T-cell (primary cell): Measurements from ENCODE around the gene ANAPC2. TPM values are rescaled to one million over a fixed set of nuclear protein-coding genes. Genes with fewer than 3 reads are reported as not detected.

ENCODE experiments used
- ATAC-seq, 4 experiments: fragments of 200-7000 bp in 3 of 4; fragments of 150-1000 bp in 1 of 4; cut with Tn5 transposase; replicated peaks in 1 of 4; 1 replicate in 3 of 4; 2 replicates in 1 of 4; pipeline ENCODE4 v1.10.0; 2021; ENCODE audit warnings: moderate library complexity in 3 of 4, mild to moderate bottlenecking in 2 of 4, moderate number of reproducible peaks in 1 of 4
- CTCF ChIA-PET, 2 donors: fragments of 300-600 bp; sonication (Branson Sonifier 250); formaldehyde crosslinking; loops; one replicate each; lab custom pipeline; 2022; ENCODE audit warnings: antibody characterized with exemption in 2 of 2; lab: Charles Lee
- POLR2A ChIA-PET, 2 donors: fragments of 300-600 bp; sonication (Branson Sonifier 250); formaldehyde crosslinking; loops; one replicate each; lab custom pipeline; 2022; ENCODE audit warnings: antibody characterized with exemption in 2 of 2; lab: Charles Lee
- DNase-seq, 35 experiments: peaks; one replicate each; pipeline versions ENCODE4 v3.0.0 to v3.0.0-alpha.2; 2013 to 2023
- H3K27ac ChIP-seq: one replicate; pipeline ENCODE4 v1.5.1; 2013; ENCODE audit warnings: low read length
- H3K27me3 ChIP-seq, 2 experiments: replicated peaks in 1 of 2; 1 replicate in 1 of 2; 2 replicates in 1 of 2; pipeline versions ENCODE4 v1.6.1 to v1.7.0; 2013; ENCODE audit warnings: low read length in 1 of 2, mixed read lengths in 1 of 2; ENCODE audit not compliant: control insufficient read depth in 2 of 2, insufficient read depth in 2 of 2; ENCODE audit errors: extremely low read depth in 1 of 2
- H3K36me3 ChIP-seq, 2 donors: 1 replicate in 1 of 2; 2 replicates in 1 of 2; pipeline versions ENCODE4 v1.6.1 to v1.7.0; 2013; ENCODE audit warnings: low read length in 1 of 2; ENCODE audit not compliant: control insufficient read depth in 2 of 2, insufficient read depth in 1 of 2; ENCODE audit errors: extremely low read depth in 1 of 2
- H3K4me1 ChIP-seq, 2 experiments: 1 replicate in 1 of 2; 2 replicates in 1 of 2; pipeline versions ENCODE4 v1.6.1 to v1.7.0; 2013; ENCODE audit warnings: low read length in 2 of 2, mixed read lengths in 1 of 2; ENCODE audit not compliant: insufficient read depth in 2 of 2, control insufficient read depth in 1 of 2; ENCODE audit errors: extremely low read depth in 1 of 2
- H3K4me3 ChIP-seq, 2 donors: 1 replicate in 1 of 2; 2 replicates in 1 of 2; pipeline versions ENCODE4 v1.5.1 to v1.7.0; 2013; ENCODE audit warnings: mild to moderate bottlenecking in 2 of 2, low read length in 1 of 2, moderate library complexity in 1 of 2; ENCODE audit not compliant: control insufficient read depth in 1 of 2; ENCODE audit errors: extremely low read depth in 1 of 2
- H3K9me3 ChIP-seq: 2 replicates; pipeline ENCODE4 v1.7.0; 2013
- H3K27ac Mint-ChIP-seq, 2 donors: one replicate each; pipeline ENCODE4 v1.8.0; 2020 to 2021; ENCODE audit warnings: mild to moderate bottlenecking in 2 of 2, mixed read lengths in 2 of 2
- H3K27me3 Mint-ChIP-seq, 2 donors: one replicate each; pipeline ENCODE4 v1.8.0; 2021 to 2022; ENCODE audit warnings: mixed read lengths in 2 of 2
- H3K36me3 Mint-ChIP-seq: one replicate; pipeline ENCODE4 v1.8.0; 2021; ENCODE audit warnings: mixed read lengths
- H3K4me1 Mint-ChIP-seq, 3 donors: one replicate each; pipeline ENCODE4 v1.8.0; 2020 to 2022; ENCODE audit warnings: mixed read lengths in 3 of 3, mild to moderate bottlenecking in 1 of 3
- H3K4me3 Mint-ChIP-seq, 3 donors: one replicate each; pipeline ENCODE4 v1.8.0; 2020 to 2022; ENCODE audit warnings: mild to moderate bottlenecking in 3 of 3, mixed read lengths in 3 of 3, moderate library complexity in 3 of 3
- H3K9me3 Mint-ChIP-seq, 3 donors: one replicate each; pipeline ENCODE4 v1.8.0; 2020 to 2022; ENCODE audit warnings: mixed read lengths in 3 of 3
- WGBS: methylation state at CpG from one replicate; pipeline ENCODE4 v1.1.5; 2013; ENCODE audit warnings: missing lambda C conversion rate; ENCODE audit not compliant: insufficient coverage; 5-methylcytosine and 5-hydroxymethylcytosine counted together
- total RNA-seq, 35 experiments: library from RNA in 6 of 35; stranded (reverse) in 6 of 35; fragments of 120-200 nt in 1 of 35; gene quantifications; one replicate each; pipeline versions ENCODE4 v1.2.1 to v1.2.4 and lab custom pipeline; 2013 to 2026

Gene ANAPC2
- total RNA-seq, 5 donors from 2014 or later (not counting 1 experiment from before 2014, with no cell fraction given) = 133 to 142 (median 141) TPM

DNA sequence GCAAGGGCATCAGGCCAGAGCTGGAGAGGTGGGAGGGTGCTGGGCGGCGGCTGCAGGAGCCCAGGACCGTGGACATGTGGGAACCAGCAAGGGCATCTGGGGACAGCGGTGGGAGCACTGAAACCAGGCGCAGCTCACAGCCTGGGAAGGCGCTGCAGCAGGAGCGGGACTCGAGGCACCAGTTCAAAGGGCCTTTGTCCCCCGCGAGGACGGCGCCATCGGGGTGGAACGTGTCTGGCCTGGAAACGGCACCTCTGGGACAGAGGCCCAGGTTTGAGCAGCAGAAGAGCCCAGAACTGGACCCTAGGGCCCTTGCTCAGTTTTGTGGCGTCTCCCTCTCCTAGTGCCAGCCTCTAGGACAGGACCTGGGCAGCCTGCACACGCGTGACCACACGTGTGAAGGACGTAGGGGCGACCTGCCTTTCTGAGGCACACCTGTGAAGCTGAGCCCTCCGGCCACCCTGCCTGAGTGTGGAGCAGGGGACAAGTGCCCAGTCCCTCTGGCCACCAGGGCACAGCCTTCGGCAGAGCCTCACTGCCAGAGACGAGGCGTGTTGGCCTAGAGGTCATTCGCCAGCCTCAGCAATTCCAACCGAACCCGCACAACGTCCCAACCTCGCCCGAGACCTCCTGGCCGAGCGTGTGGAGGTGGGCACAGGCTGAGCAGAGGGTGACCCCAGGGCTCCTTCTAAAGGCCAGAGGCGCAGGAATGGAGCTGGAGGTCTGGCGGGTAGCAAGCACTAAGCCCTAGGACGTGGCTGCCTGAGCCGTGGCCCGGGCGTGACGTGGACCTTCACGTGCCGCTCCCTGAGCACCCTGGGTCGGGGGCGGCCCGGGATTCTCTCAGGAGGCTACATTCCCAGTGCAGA, 14.3 kb downstream of the ANAPC2 start:
- Mint-ChIP-seq H3K9me3 (no peaks in the 10 kb centered on the region), H3K4me1 (peaks cover 0 to 2% (median 0%) of the 10 kb centered on the region in 3 donors), H3K4me3 (no peak overlapping the region), H3K27ac (no peak overlapping the region), H3K36me3 (no peaks in the 10 kb centered on the region), H3K27me3 (peaks cover 5 to 14% of the 10 kb centered on the region in 2 donors)
- CTCF ChIA-PET = no interaction called here
- POLR2A ChIA-PET = no interaction called here
- Histone ChIP-seq H3K4me3 (no peak overlapping the region), H3K9me3 (no peaks in the 10 kb centered on the region), H3K27me3 (peaks cover 0 to 50% of the 10 kb centered on the region in 2 experiments), H3K27ac (no peak overlapping the region), H3K36me3 (peaks cover 6 to 9% of the 10 kb centered on the region in 2 donors), H3K4me1 (peaks cover 0 to 18% of the 10 kb centered on the region in 2 experiments)
- WGBS = 77% methylated on average over 45 of the region's 45 CpGs
- no peak for DNase-seq
- peak in 1 of 4 experiments; percentile 3 for ATAC-seq

DNA sequence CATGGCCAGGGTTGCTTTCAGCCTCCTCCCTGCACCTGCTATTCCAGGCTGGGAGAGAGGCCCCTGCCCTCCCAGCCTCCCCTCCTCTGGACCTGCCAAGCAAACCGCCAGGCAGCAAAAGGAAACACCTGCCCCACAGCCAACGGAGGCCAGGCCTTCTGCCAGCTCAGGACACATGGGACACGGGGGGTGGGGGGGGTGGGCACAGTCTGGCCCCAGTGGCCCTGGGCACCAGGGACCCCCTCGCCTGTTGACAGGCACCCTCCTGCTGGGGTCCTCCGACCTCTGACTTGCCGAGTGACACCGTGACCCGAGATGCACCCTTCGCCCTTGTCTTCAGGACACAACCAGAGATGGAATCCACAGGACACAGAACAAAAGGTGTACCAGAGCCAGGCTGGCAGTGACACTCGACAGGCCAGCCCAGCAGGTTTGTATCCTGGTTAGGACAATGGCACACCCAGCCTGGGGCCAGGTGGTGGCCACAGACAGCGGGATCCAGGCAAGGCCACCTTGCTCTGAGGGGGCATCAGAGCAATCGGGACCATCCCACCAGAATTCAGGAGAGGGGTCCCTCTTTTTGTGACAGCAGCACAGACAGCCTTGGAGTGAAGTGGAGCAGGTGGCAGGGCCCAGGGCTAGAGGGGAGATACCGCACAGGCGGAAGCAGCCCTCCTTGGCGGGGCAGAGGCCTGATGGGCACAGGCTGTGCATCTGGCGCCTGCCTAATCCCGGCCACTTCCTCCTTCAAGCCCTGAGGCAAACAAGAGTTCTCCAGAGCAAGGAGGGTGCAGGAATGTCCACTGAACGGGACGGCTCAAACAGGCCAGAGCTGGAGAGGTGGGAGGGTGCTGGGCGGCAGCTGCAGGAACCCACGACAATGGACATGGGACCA, 15.2 kb downstream of the ANAPC2 start:
- Mint-ChIP-seq H3K27ac (no peak overlapping the region), H3K4me1 (peaks cover 0 to 4% (median 0%) of the 10 kb centered on the region in 3 donors), H3K4me3 (no peak overlapping the region), H3K36me3 (no peaks in the 10 kb centered on the region), H3K27me3 (peaks cover 5 to 15% of the 10 kb centered on the region in 2 donors), H3K9me3 (no peaks in the 10 kb centered on the region)
- no peak for ATAC-seq
- Histone ChIP-seq H3K9me3 (no peaks in the 10 kb centered on the region), H3K4me3 (no peak overlapping the region), H3K27me3 (peaks cover 0 to 57% of the 10 kb centered on the region in 2 experiments), H3K27ac (no peak overlapping the region), H3K36me3 (peaks cover 1 to 2% of the 10 kb centered on the region in 2 donors), H3K4me1 (peaks cover 0 to 22% of the 10 kb centered on the region in 2 experiments)
- DNase-seq = no peak
- ChIA-PET POLR2A (interaction anchor here in 1 of 2 donors (0.8 kb wide), 1 partner anchor 15 kb away, joined by 3 read pairs; the partner anchor contains the start of gene ANAPC2), CTCF (no interaction called here)
- 34% methylated on average over 14 of the region's 21 CpGs for WGBS

DNA sequence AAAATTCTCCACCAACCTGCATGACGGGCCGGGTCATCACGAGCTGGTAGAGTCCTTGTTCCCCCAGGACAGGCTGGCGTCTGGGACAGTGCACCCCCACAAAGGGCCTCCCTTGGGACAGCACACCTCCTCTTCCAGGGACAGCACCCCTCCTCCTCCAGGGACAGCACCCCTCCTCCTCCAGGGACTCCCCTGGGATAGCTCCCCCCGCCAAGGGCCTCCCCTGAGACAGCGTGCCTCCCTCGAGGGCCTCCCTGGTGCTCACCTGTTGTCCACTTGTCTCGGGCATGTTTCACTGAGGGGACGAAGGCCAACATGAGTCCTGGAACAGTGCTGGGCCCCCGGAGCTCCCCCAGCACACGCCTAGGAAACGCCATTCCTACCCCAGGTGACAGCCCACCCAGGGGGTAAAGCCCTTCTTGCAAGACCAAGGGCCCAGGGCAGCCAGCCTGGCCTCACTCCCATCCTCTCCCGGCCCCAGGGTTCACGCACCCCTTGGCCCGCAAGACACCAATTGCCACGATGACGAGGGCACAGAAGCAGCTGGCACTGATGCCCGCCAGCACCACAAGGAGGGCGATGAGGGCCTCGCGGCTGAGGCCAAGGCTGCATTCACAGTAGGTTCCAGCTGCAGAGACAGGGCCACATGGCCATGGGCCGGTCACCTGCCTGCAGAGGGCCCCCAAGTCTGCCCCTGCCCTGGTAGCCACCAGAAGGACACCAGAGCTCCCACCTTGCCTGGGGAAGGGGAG, 17.0 kb downstream of the ANAPC2 start:
- Mint-ChIP-seq H3K4me1 (peaks cover 0 to 6% (median 0%) of the 10 kb centered on the region in 3 donors), H3K27me3 (peaks cover 9 to 25% of the 10 kb centered on the region in 2 donors), H3K36me3 (no peaks in the 10 kb centered on the region), H3K9me3 (no peaks in the 10 kb centered on the region), H3K4me3 (no peak overlapping the region), H3K27ac (no peak overlapping the region)
- H3K36me3 ChIP-seq = no peaks in the 10 kb centered on the region
- no peak overlapping the region for H3K4me3 ChIP-seq
- H3K9me3 ChIP-seq = no peaks in the 10 kb centered on the region
- no peak for ATAC-seq
- ChIA-PET POLR2A (interaction anchor here (0.5 to 0.6 kb wide), 2 partner anchors 21 to 36 kb away, joined by 3 to 15 read pairs; no protein-coding TSS in a partner anchor), CTCF (no interaction called here)
- H3K27me3 ChIP-seq = peaks cover 3 to 75% of the 10 kb centered on the region in 2 experiments
- DNase-seq = no peak
- peaks cover 0 to 28% of the 10 kb centered on the region in 2 experiments for H3K4me1 ChIP-seq
- H3K27ac ChIP-seq = no peak overlapping the region
- WGBS = 81% methylated on average over 21 of the region's 22 CpGs

DNA sequence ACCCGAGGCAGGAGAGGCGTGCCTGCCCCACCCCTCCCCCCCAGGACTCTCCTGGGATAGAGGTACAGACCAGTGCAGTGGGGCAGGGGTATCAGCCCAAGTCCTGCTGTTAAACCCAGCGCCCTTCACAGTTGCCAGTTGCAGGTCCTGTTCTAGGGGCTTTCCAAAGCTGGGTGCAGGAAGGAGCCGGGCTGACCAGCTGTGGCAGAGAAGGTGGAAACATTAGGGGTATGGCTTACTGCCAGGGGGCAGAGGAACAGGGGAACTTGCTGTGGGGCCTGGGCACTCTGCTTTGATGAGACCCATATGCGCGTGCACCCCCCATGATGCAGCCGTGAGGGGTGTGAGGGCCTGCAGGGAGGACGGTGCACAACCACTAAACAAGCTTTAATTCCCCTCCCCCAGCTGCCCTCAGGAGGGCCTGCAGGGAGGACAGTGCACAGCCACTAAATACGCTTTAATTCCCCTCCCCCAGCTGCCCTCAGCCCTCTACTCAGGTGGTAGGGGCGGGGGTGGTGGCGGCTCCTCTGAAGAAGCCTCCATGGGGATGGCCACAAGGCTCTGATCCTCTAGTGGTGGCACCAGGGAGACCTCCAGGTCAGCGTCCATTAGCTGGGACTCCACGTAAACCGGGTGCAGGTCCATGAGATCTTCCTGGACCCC, 17.7 kb downstream of the ANAPC2 start:
- Mint-ChIP-seq H3K27me3 (peaks cover 9 to 29% of the 10 kb centered on the region in 2 donors), H3K4me1 (peaks cover 0 to 6% (median 0%) of the 10 kb centered on the region in 3 donors), H3K36me3 (no peaks in the 10 kb centered on the region), H3K27ac (no peak overlapping the region), H3K9me3 (no peaks in the 10 kb centered on the region), H3K4me3 (peak overlapping the region in 1 of 3 donors; percentile 53)
- peaks cover 3 to 82% of the 10 kb centered on the region in 2 experiments for H3K27me3 ChIP-seq
- ATAC-seq (no peak), DNase-seq (no peak)
- peaks cover 0 to 28% of the 10 kb centered on the region in 2 experiments for H3K4me1 ChIP-seq
- POLR2A ChIA-PET = interaction anchor here in 1 of 2 donors (0.5 to 0.6 kb wide), 2 partner anchors 20 to 37 kb away, joined by 4 to 15 read pairs; no protein-coding TSS in a partner anchor
- no peaks in the 10 kb centered on the region for H3K9me3 ChIP-seq
- H3K4me3 ChIP-seq = no peak overlapping the region
- no peak overlapping the region for H3K27ac ChIP-seq
- CTCF ChIA-PET = interaction anchor here in 1 of 2 donors (0.5 kb wide), 1 partner anchor 36 kb away, joined by 5 read pairs; no protein-coding TSS in a partner anchor
- H3K36me3 ChIP-seq = no peaks in the 10 kb centered on the region
- WGBS = 69% methylated on average over 4 of the region's 14 CpGs

DNA sequence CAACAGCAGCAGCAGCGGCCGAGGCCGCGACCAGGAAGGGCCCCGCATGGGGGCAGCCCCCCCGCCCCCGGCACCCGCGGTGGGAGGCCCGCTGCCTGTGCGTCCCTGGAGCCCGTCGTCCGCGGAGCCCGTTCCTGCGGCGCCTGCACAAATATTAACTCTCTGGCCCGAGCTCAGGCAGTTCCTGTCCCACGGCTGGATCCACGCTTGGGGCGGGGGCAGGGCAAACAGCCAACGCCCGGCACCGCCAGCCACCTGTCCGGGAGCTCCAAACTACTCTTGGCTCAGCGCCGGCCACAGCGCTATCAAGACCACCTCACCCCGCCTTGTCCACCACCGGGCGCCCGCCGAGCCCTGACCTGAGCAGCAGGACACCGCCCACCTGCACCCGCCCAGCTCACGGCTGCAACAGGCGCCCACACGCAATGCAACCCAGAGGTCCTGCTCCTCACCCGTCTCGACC, 18.4 kb downstream of the ANAPC2 start, which contains the start of gene LRRC26:
TSS of gene LRRC26 (minus strand) at position 156 of the 463 bp plus-strand sequence. CDS start at position 48, 108 bp downstream.
- Mint-ChIP-seq H3K27ac (no peak within 1 kb of the TSS), H3K4me1 (peaks cover 0 to 6% (median 0%) of the 10 kb centered on the region in 3 donors), H3K9me3 (no peaks in the 10 kb centered on the region), H3K4me3 (peak within 1 kb of the TSS in 2 of 3 donors; percentile 45 to 55), H3K27me3 (peaks cover 9 to 36% of the 10 kb centered on the region in 2 donors), H3K36me3 (no peaks in the 10 kb centered on the region)
- ATAC-seq (no peak), DNase-seq (no peak)
- WGBS = 26% methylated on average over 41 of the region's 41 CpGs
- POLR2A ChIA-PET = interaction anchor here in 1 of 2 donors (0.6 kb wide), 1 partner anchor 36 kb away, joined by 4 read pairs; no protein-coding TSS in a partner anchor
- no peaks in the 10 kb centered on the region for H3K9me3 ChIP-seq
- peak within 1 kb of the TSS in 1 of 2 donors; percentile 38 for H3K4me3 ChIP-seq
- CTCF ChIA-PET = interaction anchor here in 1 of 2 donors (0.5 kb wide), 1 partner anchor 35 kb away, joined by 5 read pairs; no protein-coding TSS in a partner anchor
- H3K27ac ChIP-seq = no peak within 1 kb of the TSS
- H3K4me1 ChIP-seq = peaks cover 0 to 21% of the 10 kb centered on the region in 2 experiments
- no peaks in the 10 kb centered on the region for H3K36me3 ChIP-seq
- peaks cover 3 to 89% of the 10 kb centered on the region in 2 experiments for H3K27me3 ChIP-seq
